OCI-LY1 (cell line): Measurements from ENCODE around the gene GATAD2A.

Experiments
- EZH2 ChIP-seq: fragments of 200-600 bp; sonication (generic), shearing (Covaris generic); IDR thresholded peaks from 2 replicates; pipeline ENCODE4 v1.8.0; 2017; ENCODE audit warnings: borderline replicate concordance, mixed run types, mild to moderate bottlenecking, antibody characterized with exemption, low read length, moderate library complexity, mixed read lengths
- TF ChIP-seq, protein P1 (sequence below): fragments of 200-600 bp; sonication (generic), shearing (Covaris generic); IDR thresholded peaks from 2 replicates; pipeline ENCODE4 v1.5.1; 2017; ENCODE audit warnings: mild to moderate bottlenecking, antibody characterized with exemption, low read length, moderate library complexity, mixed read lengths

GRCh38 chr19:19466201-19466600 is 60.7 kb downstream of the GATAD2A start:
- TF ChIP-seq, protein P1, sequence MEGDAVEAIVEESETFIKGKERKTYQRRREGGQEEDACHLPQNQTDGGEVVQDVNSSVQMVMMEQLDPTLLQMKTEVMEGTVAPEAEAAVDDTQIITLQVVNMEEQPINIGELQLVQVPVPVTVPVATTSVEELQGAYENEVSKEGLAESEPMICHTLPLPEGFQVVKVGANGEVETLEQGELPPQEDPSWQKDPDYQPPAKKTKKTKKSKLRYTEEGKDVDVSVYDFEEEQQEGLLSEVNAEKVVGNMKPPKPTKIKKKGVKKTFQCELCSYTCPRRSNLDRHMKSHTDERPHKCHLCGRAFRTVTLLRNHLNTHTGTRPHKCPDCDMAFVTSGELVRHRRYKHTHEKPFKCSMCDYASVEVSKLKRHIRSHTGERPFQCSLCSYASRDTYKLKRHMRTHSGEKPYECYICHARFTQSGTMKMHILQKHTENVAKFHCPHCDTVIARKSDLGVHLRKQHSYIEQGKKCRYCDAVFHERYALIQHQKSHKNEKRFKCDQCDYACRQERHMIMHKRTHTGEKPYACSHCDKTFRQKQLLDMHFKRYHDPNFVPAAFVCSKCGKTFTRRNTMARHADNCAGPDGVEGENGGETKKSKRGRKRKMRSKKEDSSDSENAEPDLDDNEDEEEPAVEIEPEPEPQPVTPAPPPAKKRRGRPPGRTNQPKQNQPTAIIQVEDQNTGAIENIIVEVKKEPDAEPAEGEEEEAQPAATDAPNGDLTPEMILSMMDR: no peak
- TF ChIP-seq EZH2: no peak
